HG03571 (cell line): ENCODE measurements around the gene RGS11.
"Not testable (repeated sequence)": the region's sequence is repeated elsewhere in the genome, so short reads cannot be mapped to it uniquely, and the experiment has no call there.

ENCODE experiments used
- ATAC-seq: cut with Tn5 transposase; IDR thresholded peaks from one replicate; pipeline ENCODE4 v1.9.1; 2021; ENCODE audit not compliant: unreplicated experiment

RGS11 gene

DNA sequence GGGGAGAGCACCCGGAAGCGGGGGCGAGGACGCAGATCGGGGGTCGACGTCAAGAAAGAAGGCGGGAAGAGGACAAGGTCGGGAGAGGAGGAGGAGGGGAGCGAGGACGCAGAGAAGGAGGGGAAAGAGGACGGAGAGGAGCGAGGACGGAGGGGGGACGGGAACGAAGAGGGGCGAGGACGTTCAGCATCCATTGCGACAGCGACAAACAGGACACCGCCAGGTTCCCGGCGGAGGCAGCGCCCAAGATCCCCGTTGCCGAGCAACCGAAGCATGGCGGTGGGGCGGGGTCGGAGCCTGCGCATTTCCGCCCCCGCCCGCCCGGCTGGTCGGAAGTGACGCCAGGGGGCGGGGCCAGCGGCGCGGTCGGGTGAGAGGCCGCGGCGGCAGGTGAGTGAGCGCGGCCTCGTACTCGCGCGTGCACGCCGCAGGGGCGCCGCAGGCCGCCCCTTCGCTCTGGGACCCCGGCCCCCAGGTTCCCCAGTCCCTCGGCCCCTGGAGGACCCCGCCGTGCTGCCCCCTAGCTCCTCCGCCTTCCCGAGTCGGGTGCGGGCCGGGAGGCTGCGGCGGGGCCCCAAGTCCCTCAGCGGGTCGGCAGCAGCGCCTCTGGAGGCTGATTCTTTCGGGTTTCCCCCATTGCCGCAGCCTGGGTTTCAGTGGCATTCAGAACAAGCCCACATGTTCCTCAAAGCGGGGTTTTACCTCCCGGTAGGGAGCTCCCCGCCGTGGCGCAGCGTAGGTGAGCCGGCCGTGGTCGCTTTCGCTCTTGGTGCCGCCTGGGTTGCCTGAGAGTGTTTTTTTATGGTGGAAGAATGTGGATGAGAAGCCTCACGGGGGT, 41.1 kb downstream of the RGS11 start, which contains the start of gene FAM234A:
TSS of gene FAM234A (plus strand) at position 354 of the 838 bp plus-strand sequence. CDS start 19,593 bp downstream, outside the sequence.
- peak; percentile 82 for ATAC-seq

DNA sequence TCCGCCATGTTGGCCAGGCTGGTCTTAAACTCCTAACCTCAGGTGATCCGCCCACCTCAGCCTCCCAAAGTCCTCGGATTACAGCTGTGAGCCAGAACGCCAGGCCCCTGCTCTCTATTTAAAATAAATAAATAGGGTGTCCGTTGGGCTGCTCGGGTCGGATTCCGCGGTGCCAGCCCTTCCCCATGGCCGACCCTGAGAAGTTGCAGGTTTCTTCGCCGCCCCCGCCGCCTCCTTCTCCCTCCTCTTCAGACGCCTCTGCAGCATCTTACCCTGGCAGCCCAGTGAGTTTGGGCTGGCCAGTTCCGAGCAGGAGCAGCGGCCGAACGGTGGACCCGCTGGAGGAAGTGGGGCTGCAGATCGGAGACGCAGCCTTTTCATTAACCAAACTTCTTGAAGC, 44.8 kb downstream of the RGS11 start:
- no peak for ATAC-seq

DNA sequence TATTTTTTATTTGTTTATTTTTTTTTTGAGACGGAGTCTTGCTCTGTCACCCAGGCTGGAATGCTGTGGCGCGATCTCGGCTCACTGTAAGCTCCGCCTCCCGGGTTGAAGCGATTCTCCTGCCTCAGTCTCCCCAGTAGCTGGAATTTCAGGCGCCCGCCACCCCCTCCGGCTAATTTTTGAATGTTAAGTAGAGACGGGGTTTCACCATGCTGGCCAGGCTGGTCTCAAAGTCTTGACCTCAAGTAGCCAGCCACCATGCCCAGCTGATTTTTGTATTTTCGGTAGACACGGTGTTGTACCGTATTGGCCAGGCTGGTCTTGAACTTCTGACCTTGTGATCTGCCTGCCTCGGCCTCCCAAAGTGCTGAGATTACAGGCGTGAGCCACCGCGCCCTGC, 45.4 kb downstream of the RGS11 start:
- ATAC-seq = not testable (repeated sequence)

- no peak for ATAC-seq
Measured at GRCh38 chr16:229731-230281, 45.9 kb downstream of the RGS11 start.

- peak; percentile 65 for ATAC-seq
Measured at GRCh38 chr16:228852-229730, 46.7 kb downstream of the RGS11 start, which contains the start of gene LUC7L. Gene LUC7L, minus strand, starts transcription at chr16:229449. Its CDS starts 110 bp downstream, at chr16:229339.

DNA sequence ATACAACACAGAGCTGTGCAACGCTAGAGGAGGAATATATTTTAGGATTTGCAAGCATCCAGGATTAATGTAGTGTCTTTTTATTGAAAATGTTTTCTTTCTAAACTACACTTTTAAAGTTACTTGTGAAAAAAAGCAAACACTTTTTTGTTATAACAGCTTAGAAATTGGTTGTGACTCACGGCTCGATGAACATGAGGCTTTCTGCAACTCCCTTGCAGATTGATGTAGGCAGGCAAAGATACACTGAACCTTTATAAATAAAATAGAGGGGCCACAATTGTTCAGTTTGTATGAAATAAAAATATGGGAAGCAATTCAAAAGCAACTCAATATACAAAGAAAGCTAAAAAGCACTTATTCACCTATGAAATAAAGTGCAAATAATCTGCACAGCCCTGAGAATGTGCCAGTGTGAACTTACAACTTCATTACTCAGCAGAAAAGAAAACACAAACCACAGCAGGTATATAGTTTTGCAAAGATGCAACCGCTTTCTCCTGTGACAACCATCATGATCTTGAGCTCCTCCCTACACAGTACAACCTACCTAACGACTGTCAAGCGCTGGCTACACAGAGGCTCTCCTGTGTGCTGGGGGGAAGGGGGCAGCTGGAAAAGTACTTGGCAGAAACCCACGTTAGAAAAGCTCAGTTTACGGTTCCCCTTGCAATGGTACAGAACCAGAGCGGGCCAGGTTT, 47.4 kb downstream of the RGS11 start:
- peak; percentile 3 for ATAC-seq

DNA sequence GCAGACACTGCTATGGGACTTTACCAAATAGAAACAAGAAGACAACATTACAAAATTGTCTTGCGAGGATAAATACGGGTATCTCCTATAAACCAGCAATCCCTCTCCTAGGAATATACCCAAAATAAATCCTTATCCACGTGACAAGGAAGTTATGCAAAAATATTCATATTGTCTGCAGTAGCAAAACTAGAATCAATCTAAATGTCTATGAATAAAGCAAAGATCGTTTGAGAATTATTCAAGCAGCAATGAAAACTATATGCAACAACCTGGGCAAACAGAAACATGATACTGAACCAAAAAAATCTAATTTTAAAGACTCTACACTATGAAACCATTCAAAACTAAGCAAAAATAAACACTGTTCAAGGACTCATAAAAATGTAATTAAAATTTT, 55.7 kb downstream of the RGS11 start:
- no peak for ATAC-seq
